ENCODE data around the gene SGCD. TPM values are rescaled to one million over a fixed set of nuclear protein-coding genes. Genes with fewer than 3 reads are reported as not detected.

SGCD gene
- total RNA-seq, 1 experiment from 2014 or later, result not detected

GRCh38 chr5:156686380-156686779 lies 359.4 kb downstream of the SGCD start:
- no peak for DNase-seq (ENCODE audit: low read depth in 1 of 2, low spot score in 2 of 2)
- Histone ChIP-seq H3K36me3 (no peaks in the 10 kb centered on the region), H3K4me1 (replicated peaks) (no peaks in the 10 kb centered on the region), H3K27me3 (replicated peaks) (no peaks in the 10 kb centered on the region), H3K9me3 (replicated peaks) (no peaks in the 10 kb centered on the region), H3K4me3 (no peak overlapping the region), H3K27ac (no peak overlapping the region)

GRCh38 chr5:156686796-156687195 lies 359.8 kb downstream of the SGCD start:
- Histone ChIP-seq H3K9me3 (replicated peaks) (no peaks in the 10 kb centered on the region), H3K4me3 (no peak overlapping the region), H3K4me1 (replicated peaks) (no peaks in the 10 kb centered on the region), H3K27ac (no peak overlapping the region), H3K36me3 (no peaks in the 10 kb centered on the region), H3K27me3 (replicated peaks) (no peaks in the 10 kb centered on the region)
- DNase-seq (ENCODE audit: low read depth in 1 of 2, low spot score in 2 of 2), result no peak

- no peaks in the 10 kb centered on the region for H3K27me3 ChIP-seq (replicated peaks)
- no peaks in the 10 kb centered on the region for H3K9me3 ChIP-seq (replicated peaks)
- H3K27ac ChIP-seq, result no peak overlapping the region
- H3K36me3 ChIP-seq, result no peaks in the 10 kb centered on the region
- no peak for DNase-seq (ENCODE audit: low read depth in 1 of 2, low spot score in 2 of 2)
- no peaks in the 10 kb centered on the region for H3K4me1 ChIP-seq (replicated peaks)
- no peak overlapping the region for H3K4me3 ChIP-seq
Measured at GRCh38 chr5:156687514-156687913, 360.6 kb downstream of the SGCD start.

- Histone ChIP-seq H3K27ac (no peak overlapping the region), H3K9me3 (replicated peaks) (no peaks in the 10 kb centered on the region), H3K4me1 (replicated peaks) (no peaks in the 10 kb centered on the region), H3K27me3 (replicated peaks) (no peaks in the 10 kb centered on the region), H3K4me3 (no peak overlapping the region), H3K36me3 (no peaks in the 10 kb centered on the region)
- no peak for DNase-seq (ENCODE audit: low read depth in 1 of 2, low spot score in 2 of 2)
Measured at GRCh38 chr5:156691572-156691971, 364.6 kb downstream of the SGCD start.

GRCh38 chr5:156693113-156693512 lies 366.1 kb downstream of the SGCD start:
- DNase-seq (ENCODE audit: low read depth in 1 of 2, low spot score in 2 of 2), result no peak
- Histone ChIP-seq H3K4me3 (no peak overlapping the region), H3K27me3 (replicated peaks) (no peaks in the 10 kb centered on the region), H3K4me1 (replicated peaks) (no peaks in the 10 kb centered on the region), H3K27ac (no peak overlapping the region), H3K36me3 (no peaks in the 10 kb centered on the region), H3K9me3 (replicated peaks) (no peaks in the 10 kb centered on the region)

GRCh38 chr5:156694598-156694997 lies 367.6 kb downstream of the SGCD start:
- H3K4me3 ChIP-seq, result no peak overlapping the region
- no peaks in the 10 kb centered on the region for H3K9me3 ChIP-seq (replicated peaks)
- no peak overlapping the region for H3K27ac ChIP-seq
- no peaks in the 10 kb centered on the region for H3K27me3 ChIP-seq (replicated peaks)
- H3K4me1 ChIP-seq (replicated peaks), result no peaks in the 10 kb centered on the region
- H3K36me3 ChIP-seq, result no peaks in the 10 kb centered on the region
- no peak for DNase-seq (ENCODE audit: low read depth in 1 of 2, low spot score in 2 of 2)

- Histone ChIP-seq H3K27ac (no peak overlapping the region), H3K4me1 (replicated peaks) (no peaks in the 10 kb centered on the region), H3K4me3 (no peak overlapping the region), H3K36me3 (no peaks in the 10 kb centered on the region), H3K9me3 (replicated peaks) (no peaks in the 10 kb centered on the region), H3K27me3 (replicated peaks) (no peaks in the 10 kb centered on the region)
- no peak for DNase-seq (ENCODE audit: low read depth in 1 of 2, low spot score in 2 of 2)
Measured at GRCh38 chr5:156695774-156696173, 368.8 kb downstream of the SGCD start.

- Histone ChIP-seq H3K36me3 (no peaks in the 10 kb centered on the region), H3K4me3 (no peak overlapping the region), H3K9me3 (replicated peaks) (no peaks in the 10 kb centered on the region), H3K27me3 (replicated peaks) (no peaks in the 10 kb centered on the region), H3K27ac (no peak overlapping the region), H3K4me1 (replicated peaks) (no peaks in the 10 kb centered on the region)
- DNase-seq (ENCODE audit: low read depth in 1 of 2, low spot score in 2 of 2), result no peak
Measured at GRCh38 chr5:156698323-156698722, 371.4 kb downstream of the SGCD start.

- no peaks in the 10 kb centered on the region for H3K9me3 ChIP-seq (replicated peaks)
- no peak for DNase-seq (ENCODE audit: low read depth in 1 of 2, low spot score in 2 of 2)
- H3K36me3 ChIP-seq, result no peaks in the 10 kb centered on the region
- no peaks in the 10 kb centered on the region for H3K27me3 ChIP-seq (replicated peaks)
- H3K4me3 ChIP-seq, result no peak overlapping the region
- no peaks in the 10 kb centered on the region for H3K4me1 ChIP-seq (replicated peaks)
- no peak overlapping the region for H3K27ac ChIP-seq
Measured at GRCh38 chr5:156699147-156699546, 372.2 kb downstream of the SGCD start.

- no peak overlapping the region for H3K4me3 ChIP-seq
- no peak overlapping the region for H3K27ac ChIP-seq
- no peaks in the 10 kb centered on the region for H3K36me3 ChIP-seq
- DNase-seq (ENCODE audit: low read depth in 1 of 2, low spot score in 2 of 2), result no peak
- no peaks in the 10 kb centered on the region for H3K4me1 ChIP-seq (replicated peaks)
- H3K9me3 ChIP-seq (replicated peaks), result no peaks in the 10 kb centered on the region
- no peaks in the 10 kb centered on the region for H3K27me3 ChIP-seq (replicated peaks)
Measured at GRCh38 chr5:156704139-156704538, 377.2 kb downstream of the SGCD start.

- Histone ChIP-seq H3K36me3 (no peaks in the 10 kb centered on the region), H3K4me3 (no peak overlapping the region), H3K4me1 (replicated peaks) (no peaks in the 10 kb centered on the region), H3K9me3 (replicated peaks) (no peaks in the 10 kb centered on the region), H3K27me3 (replicated peaks) (no peaks in the 10 kb centered on the region), H3K27ac (no peak overlapping the region)
- no peak for DNase-seq (ENCODE audit: low read depth in 1 of 2, low spot score in 2 of 2)
Measured at GRCh38 chr5:156706631-156707030, 379.7 kb downstream of the SGCD start.

GRCh38 chr5:156707750-156708149 lies 380.8 kb downstream of the SGCD start:
- H3K4me1 ChIP-seq (replicated peaks), result no peaks in the 10 kb centered on the region
- no peaks in the 10 kb centered on the region for H3K36me3 ChIP-seq
- no peak overlapping the region for H3K27ac ChIP-seq
- H3K27me3 ChIP-seq (replicated peaks), result no peaks in the 10 kb centered on the region
- H3K9me3 ChIP-seq (replicated peaks), result no peaks in the 10 kb centered on the region
- DNase-seq (ENCODE audit: low read depth in 1 of 2, low spot score in 2 of 2), result no peak
- no peak overlapping the region for H3K4me3 ChIP-seq

- no peak for DNase-seq (ENCODE audit: low read depth in 1 of 2, low spot score in 2 of 2)
- no peaks in the 10 kb centered on the region for H3K36me3 ChIP-seq
Measured at GRCh38 chr5:156715287-156715686, 388.3 kb downstream of the SGCD start.

GRCh38 chr5:156716591-156717380 lies 389.8 kb downstream of the SGCD start:
- H3K36me3 ChIP-seq, result no peaks in the 10 kb centered on the region
- H3K9me3 ChIP-seq (replicated peaks), result no peaks in the 10 kb centered on the region
- no peak for DNase-seq (ENCODE audit: low read depth in 1 of 2, low spot score in 2 of 2)
- no peak overlapping the region for H3K4me3 ChIP-seq
- H3K27me3 ChIP-seq (replicated peaks), result no peaks in the 10 kb centered on the region
- H3K27ac ChIP-seq, result no peak overlapping the region
- no peaks in the 10 kb centered on the region for H3K4me1 ChIP-seq (replicated peaks)

More at GRCh38 chr5:156715287-156715686, 388.3 kb downstream of the SGCD start:
- no peaks in the 10 kb centered on the region for H3K27me3 ChIP-seq (replicated peaks)
- no peaks in the 10 kb centered on the region for H3K4me1 ChIP-seq (replicated peaks)
- H3K27ac ChIP-seq, result no peak overlapping the region
- no peaks in the 10 kb centered on the region for H3K9me3 ChIP-seq (replicated peaks)
- no peak overlapping the region for H3K4me3 ChIP-seq

GRCh38 chr5:156718985-156719384 lies 392.0 kb downstream of the SGCD start:
- no peak for DNase-seq (ENCODE audit: low read depth in 1 of 2, low spot score in 2 of 2)
- Histone ChIP-seq H3K4me1 (replicated peaks) (no peaks in the 10 kb centered on the region), H3K36me3 (no peaks in the 10 kb centered on the region), H3K27me3 (replicated peaks) (no peaks in the 10 kb centered on the region), H3K4me3 (no peak overlapping the region), H3K27ac (no peak overlapping the region), H3K9me3 (replicated peaks) (0 out of 2 replicates have a peak, but pooled peaks cover 4% of the 10 kb centered on the region)
